GM12865 (cell line): ENCODE data around the gene ZNF787.
"Not testable (repeated sequence)": the region's sequence is repeated elsewhere in the genome, so short reads cannot be mapped to it uniquely, and the experiment has no call there.

Source experiments
- DNase-seq: peaks from one replicate; pipeline ENCODE4 v3.0.0; 2010; ENCODE audit warnings: low read depth
- H3K4me3 ChIP-seq: 2 replicates; pipeline ENCODE4 v1.5.1; 2011; ENCODE audit warnings: mild to moderate bottlenecking, low read depth, low read length, control low read depth
- TF ChIP-seq, protein P1 (sequence below): IDR thresholded peaks from 2 replicates; pipeline ENCODE4 v1.5.1; 2011; ENCODE audit warnings: low read length, control low read depth, low read depth, inconsistent platforms; ENCODE audit not compliant: insufficient read depth; ENCODE audit errors: missing control alignments

Gene ZNF787

DNA sequence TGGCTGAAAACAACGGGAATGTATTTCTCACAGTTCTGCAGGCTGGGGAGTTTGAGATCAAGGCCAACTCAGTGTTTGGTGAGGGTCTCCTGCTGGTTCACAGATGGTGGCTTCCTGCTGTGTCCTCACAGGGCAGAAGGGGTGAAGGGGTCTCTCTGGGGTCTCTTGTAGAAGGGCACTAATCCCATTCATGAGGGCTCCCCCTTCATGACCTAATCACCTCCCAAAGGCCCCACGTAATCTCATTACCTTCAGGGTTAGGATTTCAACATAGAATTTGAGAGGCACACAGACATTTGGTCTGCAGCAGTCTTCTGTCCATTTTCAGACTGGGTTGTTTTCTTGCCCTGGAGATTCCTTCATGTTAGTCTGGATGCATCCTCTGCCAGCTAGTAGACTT, 31.5 kb upstream of the ZNF787 start:
- TF ChIP-seq, protein P1, sequence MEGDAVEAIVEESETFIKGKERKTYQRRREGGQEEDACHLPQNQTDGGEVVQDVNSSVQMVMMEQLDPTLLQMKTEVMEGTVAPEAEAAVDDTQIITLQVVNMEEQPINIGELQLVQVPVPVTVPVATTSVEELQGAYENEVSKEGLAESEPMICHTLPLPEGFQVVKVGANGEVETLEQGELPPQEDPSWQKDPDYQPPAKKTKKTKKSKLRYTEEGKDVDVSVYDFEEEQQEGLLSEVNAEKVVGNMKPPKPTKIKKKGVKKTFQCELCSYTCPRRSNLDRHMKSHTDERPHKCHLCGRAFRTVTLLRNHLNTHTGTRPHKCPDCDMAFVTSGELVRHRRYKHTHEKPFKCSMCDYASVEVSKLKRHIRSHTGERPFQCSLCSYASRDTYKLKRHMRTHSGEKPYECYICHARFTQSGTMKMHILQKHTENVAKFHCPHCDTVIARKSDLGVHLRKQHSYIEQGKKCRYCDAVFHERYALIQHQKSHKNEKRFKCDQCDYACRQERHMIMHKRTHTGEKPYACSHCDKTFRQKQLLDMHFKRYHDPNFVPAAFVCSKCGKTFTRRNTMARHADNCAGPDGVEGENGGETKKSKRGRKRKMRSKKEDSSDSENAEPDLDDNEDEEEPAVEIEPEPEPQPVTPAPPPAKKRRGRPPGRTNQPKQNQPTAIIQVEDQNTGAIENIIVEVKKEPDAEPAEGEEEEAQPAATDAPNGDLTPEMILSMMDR = no peak
- no peak overlapping the region for H3K4me3 ChIP-seq
- no peak for DNase-seq

DNA sequence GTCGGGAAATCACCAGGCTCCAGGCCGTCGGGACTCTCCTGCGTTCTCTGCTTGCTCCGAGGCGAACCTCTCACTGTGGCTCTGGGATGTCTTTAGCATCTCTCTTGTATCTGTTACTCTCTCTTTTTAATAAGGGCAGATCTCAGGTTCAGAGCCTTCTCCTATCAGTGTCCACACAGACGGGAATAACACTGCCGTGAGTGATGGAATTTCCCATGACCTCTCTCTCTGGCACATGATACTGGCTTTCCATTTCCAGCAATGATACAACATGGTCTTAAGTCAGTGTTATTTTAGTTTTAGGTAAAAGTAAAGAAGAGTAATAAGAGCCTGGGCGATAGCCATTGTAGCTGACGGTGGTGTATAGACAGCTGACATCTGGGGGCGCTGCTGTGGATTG, 29.3 kb upstream of the ZNF787 start:
- DNase-seq = no peak
- TF ChIP-seq, protein P1 = no peak
- H3K4me3 ChIP-seq = no peak overlapping the region

DNA sequence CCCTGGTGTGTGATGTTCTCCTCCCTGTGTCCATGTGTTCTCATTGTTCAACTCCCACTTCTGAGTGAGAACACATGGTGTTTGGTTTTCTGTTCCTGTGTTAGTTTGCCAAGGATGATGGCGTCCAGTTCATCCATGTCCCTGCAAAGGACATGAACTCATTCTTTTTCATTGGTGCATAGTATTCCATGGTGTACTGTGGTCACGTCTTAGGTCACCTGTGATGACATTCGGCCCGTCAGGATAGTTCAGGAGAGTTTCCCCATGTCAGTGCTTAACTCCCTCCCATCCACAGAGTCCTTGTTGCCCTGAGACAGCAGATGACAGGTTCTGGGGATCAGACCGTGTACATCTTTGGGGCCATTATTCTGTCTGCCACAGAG, 28.6 kb upstream of the ZNF787 start:
- TF ChIP-seq, protein P1 = no peak
- no peak for DNase-seq
- H3K4me3 ChIP-seq = no peak overlapping the region

DNA sequence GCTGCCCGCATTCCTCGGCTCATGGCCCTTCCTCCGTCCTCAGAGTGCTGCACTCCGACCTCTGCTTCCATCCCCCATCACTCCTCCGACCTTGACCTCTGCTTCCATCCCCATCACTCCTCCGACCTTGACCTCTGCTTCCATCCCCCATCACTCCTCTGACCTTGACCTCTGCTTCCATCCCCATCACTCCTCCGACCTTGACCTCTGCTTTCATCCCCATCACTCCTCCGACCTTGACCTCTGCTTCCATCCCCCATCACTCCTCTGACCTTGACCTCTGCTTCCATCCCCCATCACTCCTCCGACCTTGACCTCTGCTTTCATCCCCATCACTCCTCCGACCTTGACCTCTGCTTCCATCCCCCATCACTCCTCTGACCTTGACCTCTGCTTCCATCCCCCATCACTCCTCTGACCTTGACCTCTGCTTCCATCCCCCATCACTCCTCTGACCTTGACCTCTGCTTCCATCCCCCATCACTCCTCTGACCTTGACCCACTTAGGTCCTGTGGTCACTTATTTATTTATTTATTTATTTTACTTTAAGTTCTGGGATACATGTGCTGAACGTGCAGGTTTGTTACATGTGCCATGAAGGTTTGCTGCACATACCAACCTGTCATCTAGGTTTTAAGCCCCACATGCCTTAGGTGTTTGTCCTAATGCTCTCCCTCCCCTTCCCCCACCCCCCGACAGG, 28.0 kb upstream of the ZNF787 start:
- not testable (repeated sequence) for DNase-seq, H3K4me3 ChIP-seq

DNA sequence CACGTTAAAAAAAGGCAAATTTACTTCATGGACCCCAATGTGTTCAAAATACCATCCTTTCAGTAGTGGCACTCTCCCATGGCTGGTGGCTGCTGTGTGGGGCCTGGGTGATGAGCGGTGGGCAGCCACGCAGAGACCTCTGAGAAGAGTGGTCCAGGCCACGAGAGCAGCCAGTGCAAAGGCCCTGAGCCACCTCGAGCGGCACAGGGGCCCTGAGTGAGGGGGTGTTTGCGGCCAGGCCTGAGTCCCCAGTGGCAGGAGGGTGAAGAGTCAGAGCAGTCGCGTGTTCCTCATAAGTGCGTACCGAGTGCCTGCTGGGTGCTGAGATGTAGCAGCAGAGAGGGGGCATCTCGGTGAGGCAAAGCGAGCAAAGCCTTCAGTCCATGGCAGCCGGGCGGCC, 27.0 kb upstream of the ZNF787 start:
- TF ChIP-seq, protein P1 = no peak
- DNase-seq = no peak
- H3K4me3 ChIP-seq = no peak overlapping the region

DNA sequence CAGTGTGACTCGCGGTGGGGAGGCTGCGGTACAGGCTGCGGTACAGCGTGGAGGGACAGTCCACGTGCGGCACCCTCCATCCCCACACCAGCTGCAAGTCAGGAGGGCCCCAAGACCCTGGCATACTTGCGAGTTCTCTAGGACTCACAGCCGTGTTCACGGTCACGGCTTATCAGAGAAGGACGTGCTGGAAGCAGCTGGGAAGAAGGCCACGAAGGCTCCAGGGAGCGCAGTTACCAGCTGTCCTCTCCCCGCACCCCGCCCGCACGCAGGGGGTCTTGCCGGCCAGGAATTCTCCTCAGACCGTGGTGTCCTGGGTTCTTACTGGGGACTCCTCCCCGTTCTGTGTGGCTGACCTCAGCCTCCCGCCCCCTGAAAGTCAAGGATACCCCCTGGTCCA, 26.2 kb upstream of the ZNF787 start:
- no peak for DNase-seq
- H3K4me3 ChIP-seq = no peak overlapping the region
- TF ChIP-seq, protein P1 = no peak

DNA sequence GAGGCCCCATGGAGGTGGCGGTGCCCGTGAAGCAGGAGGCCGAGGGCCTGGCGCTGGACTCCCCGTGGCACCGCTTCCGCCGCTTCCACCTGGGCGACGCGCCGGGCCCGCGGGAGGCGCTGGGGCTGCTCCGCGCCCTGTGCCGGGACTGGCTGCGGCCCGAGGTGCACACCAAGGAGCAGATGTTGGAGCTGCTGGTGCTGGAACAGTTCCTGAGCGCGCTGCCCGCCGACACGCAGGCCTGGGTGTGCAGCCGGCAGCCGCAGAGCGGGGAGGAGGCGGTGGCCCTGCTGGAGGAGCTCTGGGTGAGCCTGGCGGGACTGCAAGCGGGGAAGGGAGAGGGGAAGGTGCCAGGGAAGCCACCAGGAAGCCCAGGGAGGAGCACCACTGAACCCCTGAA, 25.8 kb upstream of the ZNF787 start:
- TF ChIP-seq, protein P1 = no peak
- DNase-seq = no peak
- H3K4me3 ChIP-seq = no peak overlapping the region
